GM08714 (cell line): ENCODE measurements around the gene TMEM174.

Experiments
- H3K4me3 ChIP-seq: fragments of 200-500 bp; sonication (Bioruptor generic); 2 replicates; pipeline ENCODE4 v1.5.1; 2014; ENCODE audit warnings: mild to moderate bottlenecking, low read length, inconsistent platforms
- ZNF274 ChIP-seq: IDR thresholded peaks from 2 replicates; pipeline ENCODE4 v1.6.1; 2012; ENCODE audit warnings: mild to moderate bottlenecking, low read depth, low read length

TMEM174 gene

DNA sequence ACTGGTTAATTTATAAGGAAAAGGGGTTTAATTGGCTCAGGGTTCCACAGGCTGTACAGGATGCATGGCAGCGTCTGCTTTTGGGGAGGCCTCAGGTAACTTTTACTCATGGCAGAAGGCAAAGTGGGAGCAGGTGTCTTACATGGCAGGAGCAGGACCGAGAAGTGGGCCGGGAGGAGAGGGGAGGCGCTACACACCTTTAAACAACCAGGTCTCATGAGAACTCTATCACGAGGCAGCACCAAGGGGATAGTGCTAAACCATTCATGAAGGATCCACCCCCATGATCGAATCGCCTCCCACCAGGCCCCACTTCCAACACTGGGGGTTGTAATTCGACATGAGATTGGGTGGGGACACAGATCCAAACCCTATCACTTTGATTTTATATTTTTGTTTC, 31.0 kb upstream of the TMEM174 start:
- TF ChIP-seq ZNF274: no peak
- no peak overlapping the region for H3K4me3 ChIP-seq

DNA sequence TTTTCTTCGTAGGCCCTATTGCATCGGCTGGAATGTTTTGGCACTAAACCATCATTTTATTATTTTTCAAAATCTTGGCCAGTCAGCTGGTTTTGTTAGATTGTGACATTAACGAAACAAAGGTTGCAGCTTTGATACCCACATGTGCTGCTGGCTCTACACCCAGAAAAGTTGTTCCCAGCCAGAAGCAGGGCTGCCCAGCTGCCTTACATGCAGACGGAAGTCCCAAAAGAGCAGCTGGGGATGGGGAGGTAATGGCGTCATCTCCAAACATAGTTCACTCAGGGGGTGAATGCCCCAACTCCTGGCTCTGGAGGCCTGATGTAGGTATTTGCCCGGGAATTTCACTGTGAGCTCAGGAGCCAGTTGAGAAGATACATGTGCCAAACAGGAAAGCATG, 29.3 kb upstream of the TMEM174 start:
- TF ChIP-seq ZNF274: no peak
- no peak overlapping the region for H3K4me3 ChIP-seq

DNA sequence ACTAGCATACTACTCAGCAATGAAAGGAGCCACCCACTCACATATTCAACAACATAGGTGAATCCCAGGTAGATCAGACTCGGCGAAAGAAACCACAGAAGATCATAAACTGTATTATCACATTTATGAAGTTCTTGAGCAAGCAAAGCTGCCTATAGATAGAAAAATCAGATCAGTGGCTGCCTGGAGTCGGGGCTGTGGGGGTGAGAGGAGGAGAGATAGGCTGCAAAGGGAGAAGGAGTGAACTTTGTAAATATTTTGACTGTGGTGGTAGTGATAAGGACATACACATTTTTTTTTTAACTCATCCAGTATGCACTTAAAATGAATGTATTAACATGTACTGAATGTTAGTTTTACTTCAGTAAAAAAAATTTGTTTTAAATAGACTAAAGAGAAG, 23.5 kb upstream of the TMEM174 start:
- H3K4me3 ChIP-seq: no peak overlapping the region
- TF ChIP-seq ZNF274: no peak

DNA sequence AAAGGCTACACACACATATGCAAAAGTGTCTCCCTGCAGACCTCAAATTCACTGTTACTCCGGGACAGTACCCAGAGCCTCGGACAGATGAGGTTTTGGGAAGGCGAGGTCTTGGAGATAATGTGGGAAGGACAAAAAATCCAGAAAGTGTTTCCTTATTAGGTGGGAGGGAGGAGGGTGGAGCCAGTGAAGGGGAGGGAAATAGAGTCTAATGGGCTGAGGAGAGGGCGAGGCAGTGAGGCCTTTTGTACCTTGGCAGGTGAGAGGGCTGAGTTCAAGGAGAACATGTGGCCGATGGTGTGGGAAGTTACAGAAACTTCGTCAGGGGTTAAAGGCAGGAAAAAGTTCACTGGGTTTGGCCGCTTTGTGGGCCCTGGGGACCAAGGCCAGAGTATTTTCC, 22.1 kb upstream of the TMEM174 start:
- TF ChIP-seq ZNF274: no peak
- no peak overlapping the region for H3K4me3 ChIP-seq

DNA sequence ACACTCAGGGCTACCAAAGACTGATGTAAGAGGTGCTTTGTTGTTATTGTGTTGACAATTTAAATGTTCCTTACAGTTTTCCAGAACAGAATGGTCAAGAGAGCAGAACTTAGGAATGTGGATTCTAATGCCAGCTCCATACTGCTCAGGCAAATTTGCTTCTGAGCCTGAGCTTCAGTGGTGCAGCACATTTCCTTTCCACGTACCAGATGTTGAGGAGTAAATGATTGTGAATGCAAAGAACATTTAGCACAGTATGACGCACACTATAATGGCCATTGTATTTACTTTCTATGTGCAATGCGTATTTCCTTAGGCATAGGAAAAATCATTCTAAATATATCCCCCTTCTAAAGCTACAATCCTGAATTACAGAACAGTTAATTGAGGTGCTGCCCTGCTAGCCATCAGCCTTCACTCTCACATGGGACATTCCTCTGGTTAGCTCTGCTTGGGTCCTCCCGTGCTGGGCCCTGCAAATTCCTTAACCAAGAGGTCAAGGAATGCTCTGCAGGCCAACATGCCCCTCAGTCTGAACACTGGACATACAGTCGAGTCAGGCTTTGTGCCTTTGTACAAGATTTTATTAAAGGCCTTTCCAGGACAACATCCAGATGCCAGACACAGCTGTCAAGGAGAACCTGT, 21.1 kb upstream of the TMEM174 start:
- no peak overlapping the region for H3K4me3 ChIP-seq
- TF ChIP-seq ZNF274: no peak

DNA sequence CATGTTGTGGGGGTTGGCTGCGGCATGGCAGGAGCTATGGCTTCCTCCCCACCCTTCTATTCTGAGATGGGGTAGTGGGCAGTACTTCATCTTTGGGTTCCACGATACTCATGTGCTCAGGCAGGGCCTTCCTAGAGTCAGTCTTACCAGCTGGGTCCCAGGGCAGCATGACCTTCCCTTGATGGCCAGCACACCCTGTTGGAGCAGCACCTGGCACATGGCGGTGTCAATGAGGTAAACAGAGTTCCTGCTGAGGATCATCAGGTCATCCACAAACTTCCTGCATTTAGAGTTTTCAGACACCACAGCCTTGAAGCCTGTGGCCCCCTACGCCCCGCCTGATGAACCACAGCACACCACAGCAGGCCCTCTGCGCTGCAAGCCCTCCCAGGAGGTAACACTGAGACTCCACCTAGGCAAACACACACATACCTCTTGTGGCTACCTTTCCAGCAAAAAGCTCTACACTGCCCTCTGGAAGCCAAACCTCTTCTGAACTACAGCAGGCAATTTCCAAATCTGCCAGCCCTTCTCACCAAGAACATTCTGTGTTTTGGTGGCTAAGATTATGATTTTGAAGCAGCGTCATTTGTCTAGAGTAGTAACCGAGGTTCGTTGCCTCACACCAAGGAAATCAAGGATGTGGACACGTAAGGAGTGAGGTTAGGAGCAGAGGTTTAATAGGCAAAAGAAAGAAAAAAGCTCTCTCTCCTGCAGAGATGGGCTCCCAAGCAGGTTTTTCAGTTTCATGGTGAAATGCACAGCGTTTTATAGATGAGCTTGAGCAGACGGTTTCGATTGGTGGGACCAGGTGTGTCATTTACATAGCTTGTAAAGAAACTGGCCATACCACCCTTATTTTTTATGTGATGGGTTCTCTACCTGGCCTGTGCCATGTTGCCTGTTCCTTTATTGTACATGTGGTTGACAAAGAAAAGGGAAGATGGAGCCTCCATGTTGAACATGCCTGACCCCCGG, 20.3 kb upstream of the TMEM174 start:
- H3K4me3 ChIP-seq: no peak overlapping the region
- TF ChIP-seq ZNF274: no peak

DNA sequence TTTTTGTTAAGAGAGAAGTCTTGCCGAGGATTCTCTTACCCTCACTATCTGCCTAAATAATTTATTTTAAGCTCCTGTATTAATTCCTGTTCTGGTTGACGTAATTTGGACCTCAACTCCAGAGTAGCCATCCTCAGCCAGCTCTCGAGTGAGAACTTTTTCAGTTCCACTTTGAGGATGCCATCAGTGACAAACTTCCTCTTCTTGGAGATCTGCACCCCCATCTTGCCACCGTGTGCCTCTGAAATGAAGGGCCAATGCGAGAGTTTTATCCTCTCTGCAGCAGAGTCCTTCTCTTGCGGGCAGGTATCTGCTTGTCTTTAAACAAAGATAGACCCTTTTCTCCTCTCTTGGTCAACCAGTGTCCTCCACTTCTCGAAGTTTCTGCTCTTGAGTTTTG, 19.5 kb upstream of the TMEM174 start:
- no peak overlapping the region for H3K4me3 ChIP-seq
- no peak for TF ChIP-seq ZNF274

DNA sequence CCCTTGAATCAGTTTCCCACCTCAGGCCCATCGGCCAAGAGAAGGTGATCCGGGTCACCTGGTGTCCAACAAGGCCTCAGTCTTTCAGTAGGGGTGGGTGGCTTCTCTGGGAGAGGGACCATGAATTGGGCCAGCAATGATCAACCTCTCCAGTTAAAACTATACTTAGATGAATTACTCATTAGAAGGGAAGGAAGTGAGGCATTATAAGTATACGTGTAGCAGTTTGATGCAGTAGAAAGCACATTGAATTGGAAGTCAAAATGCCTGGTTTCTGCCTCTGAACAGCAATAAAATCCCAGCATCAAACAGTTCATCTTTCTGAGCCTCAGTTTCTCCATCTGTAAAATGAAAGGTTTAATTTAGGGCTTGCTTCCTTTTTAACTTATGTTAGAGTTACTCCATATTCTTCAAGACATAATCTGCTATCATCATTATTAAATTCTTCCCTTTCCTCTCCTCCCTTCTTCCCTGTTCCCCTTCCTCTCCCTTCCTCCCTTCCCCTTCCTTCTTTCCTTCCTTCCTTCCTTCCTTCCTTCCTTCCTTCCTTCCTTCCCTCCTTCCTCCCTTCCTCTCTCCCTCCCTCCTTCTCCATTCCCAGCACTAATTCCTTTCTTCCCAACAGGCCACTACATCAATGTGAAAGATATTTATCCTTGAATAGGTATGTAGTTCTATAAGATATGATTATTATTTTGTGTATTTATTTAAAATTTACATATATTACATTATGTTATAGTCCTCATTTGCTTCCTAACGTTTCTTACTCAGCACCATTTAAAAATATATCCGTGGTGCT, 18.6 kb upstream of the TMEM174 start:
- no peak for TF ChIP-seq ZNF274

DNA sequence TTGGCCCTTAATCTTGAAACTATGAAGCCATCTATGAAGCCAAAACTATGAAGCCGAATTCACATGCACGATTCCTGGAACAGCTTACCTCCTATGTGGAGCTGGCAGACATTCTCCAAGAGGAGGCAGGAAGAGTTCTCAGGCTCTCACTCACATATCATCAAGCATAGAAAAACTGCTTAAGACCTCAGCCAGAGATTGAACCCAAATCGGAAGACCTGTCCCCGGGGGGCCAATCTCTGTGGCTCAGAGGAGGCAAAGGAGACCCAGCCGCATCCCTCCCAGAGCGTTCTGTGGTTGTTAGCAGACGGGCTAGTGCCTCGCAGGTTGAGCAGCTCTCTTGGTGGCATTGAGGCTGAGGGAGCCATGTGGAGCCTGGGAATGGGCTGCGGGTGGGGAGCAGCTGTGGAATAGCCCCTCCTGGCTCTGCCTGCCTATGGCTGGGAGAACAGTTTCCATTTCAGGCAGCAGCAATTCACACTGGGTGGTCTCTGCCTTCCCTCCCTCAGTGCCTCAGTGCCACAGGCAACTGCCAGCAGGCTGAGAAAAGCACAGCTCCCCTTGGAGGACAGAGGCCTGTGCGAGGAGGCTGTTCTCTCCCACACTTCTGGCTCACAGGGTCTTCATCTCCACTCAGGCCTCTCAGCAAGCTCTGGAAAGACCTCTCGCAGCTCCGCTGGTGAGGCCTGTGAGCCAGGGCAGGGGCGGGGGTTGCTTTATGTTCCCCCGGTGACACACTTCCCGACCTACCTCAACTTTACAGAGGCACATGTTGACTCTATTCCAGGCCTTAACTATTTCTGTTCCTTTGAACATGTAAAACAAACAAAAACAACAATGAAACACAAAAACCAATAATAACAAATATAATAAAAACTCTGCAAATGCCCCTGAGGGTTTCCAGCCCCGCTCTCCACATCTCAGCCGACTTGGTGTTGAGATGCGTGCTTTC, 17.4 kb upstream of the TMEM174 start:
- TF ChIP-seq ZNF274: no peak
- H3K4me3 ChIP-seq: no peak overlapping the region

More for the DNA sequence above, 18.6 kb upstream of the TMEM174 start:
- H3K4me3 ChIP-seq: no peak overlapping the region

DNA sequence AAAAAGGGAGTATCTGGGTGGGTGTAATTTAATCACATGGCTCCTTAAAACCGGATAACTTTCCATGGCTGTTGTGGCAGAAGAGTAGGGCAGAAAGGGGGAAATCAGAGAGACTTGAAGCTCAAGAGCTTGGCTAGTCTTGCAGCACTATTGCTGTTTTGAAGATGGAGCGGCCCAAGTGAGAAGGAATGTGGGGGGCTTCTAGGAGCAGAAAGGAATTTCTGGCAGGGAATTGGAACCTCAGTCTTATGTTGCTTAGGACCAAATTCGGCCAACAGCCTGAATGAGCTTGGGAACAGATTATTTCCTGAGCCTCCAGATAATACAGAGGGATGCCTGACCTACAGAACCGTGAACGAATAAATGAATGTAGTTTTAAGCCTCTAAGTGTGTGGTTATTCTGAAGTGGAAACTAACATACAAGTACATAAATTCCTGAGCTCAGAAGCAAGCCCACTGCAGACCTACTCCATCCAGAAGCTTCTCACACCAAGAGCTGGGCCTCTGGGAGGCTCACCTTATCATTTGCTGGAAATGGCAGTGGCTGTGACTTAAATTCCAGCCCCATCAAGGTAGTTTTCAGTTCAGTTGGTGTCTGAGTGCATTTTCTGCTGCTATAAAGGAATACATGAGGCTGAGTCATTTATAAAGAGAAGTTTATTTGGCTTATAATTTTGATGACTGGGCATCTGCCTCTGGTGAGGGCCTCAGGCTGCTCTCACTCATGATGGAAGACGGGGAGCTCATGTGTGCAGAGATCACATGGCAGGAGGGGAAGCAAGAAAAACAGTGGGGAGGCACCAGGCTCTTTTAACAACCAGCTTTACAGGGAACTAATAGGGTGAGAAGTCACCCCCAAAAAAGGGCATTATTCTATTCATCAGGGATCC, 15.3 kb upstream of the TMEM174 start:
- no peak overlapping the region for H3K4me3 ChIP-seq
- no peak for TF ChIP-seq ZNF274

DNA sequence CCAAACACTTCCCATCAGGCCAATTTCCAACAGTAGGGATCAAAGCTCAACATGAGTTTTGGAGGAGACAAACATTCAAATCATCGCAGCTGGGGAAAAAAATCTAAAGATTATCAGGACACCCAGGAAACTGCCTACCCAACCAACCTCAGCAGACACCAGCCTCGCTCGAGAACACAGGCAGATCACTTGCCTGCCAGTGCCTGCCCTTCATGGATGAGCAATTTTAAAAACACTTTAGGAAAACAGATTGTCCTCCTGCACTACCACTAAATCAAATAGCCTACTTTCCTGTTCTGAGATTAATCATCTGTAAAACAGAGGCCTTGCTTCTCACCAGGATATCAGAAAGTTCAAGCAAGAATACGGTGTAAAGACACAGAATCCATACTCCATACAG, 14.7 kb upstream of the TMEM174 start:
- no peak for TF ChIP-seq ZNF274
- no peak overlapping the region for H3K4me3 ChIP-seq

DNA sequence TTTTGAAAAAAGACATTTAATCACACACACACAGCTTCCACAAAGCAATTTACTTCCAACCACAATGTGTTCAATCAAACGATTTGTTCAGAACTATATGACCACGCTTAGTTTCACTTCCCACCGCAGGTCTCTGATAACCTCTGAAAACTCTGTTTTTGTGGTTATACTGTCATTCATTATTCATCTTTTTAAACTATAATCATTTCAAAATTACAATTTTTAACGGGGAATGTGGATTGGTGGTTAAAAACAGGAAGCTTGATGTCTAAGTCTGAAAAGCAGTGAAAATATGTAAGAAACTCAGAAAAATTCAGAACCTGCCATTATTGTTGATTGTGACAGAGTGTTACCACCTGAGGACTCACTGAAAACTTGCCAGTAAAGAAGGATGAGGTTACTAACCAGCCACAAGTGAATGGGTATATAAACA, 12.7 kb upstream of the TMEM174 start:
- no peak for TF ChIP-seq ZNF274
- H3K4me3 ChIP-seq: no peak overlapping the region
